GM19035 (cell line): ENCODE data around the gene NOXO1.
A peak's percentile ranks its signal among the peaks of the same experiment; 100 is the strongest.

Source experiments
- ATAC-seq: cut with Tn5 transposase; IDR thresholded peaks from one replicate; pipeline ENCODE4 v1.9.1; 2021; ENCODE audit not compliant: unreplicated experiment

NOXO1 gene

DNA sequence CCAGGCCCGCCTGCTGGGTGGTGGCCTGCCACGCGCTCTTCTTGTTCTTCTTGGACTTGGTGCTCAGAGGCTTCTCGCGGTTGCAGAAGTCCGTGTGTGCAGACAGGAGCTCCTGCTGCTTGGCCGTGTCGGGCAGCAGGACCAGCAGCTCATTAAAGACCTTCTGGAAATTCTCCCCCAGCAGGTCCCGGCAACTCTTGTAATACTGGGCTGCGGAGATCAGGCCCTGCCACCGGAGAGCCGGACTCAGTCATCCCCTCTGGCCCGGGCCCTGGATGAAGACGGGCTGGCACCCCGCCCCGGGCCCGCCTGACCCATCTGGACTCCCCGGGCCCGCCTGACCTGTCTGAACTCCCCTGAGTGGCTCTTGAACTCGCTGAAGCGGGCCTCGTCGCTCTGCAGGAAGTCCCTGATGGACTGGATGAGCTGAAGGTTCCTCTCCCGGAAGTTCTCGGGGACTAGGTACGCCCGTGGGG lies 17.1 kb upstream of the NOXO1 start:
- no peak for ATAC-seq

DNA sequence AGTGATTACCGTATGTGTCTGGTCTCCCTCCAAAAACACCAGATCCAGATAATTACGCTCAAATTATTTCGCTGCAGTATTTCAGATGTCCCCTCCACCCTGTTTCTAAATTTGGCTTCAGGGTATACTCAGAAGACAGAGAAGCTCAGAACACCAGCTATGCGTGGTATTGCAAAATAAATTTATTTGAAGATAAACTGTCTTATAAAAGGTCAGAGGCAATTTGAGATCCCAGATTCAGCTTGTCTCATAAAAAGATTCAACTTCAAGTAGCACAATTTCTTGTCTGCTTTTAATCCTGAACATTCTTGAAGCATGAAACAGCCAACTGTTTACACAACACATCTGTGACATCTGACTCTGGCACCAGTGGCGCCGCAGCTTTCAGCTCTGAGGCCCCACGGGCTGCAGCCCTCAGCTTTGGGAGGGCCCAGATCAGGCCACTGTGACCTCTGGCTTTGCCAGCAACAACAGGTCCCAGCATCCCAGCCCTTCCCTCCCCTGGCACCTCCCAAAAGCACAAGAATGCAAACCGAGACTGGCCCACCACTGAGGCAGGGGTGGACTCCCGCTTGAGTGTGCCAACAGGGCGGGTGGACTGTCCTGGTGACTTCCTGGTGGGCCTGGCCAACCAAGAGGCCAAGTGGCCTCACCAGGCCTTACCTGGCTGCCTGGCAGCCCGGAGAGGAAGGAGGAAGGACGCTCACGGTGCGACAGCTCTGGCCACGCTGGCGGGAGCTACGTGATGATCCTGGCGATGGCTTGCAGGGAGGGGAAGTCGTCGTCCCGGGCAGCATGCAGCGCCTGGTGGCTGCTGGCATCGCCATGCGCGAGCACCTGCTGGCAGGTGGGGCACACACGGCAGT lies 16.5 kb upstream of the NOXO1 start:
- ATAC-seq = no peak

DNA sequence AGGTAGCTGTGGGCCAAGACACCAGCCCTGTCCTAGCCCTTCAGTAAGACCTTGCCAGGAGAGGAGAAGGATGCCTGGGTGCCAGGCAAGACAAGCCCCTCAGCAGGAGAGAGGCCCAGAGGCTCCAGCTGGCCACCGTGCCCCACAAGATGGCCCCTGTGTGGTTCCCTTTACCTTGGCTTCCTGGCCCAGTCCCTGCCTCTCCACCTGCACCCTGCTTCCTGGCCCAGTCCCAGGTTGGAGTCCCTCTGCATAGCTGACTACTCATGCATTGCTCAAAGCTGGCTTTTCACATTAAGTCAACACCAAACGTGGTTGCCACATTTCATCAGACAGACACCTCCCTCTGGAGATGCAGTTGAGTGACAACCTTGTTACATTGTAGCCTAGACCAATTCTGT lies 12.5 kb upstream of the NOXO1 start:
- ATAC-seq = no peak

DNA sequence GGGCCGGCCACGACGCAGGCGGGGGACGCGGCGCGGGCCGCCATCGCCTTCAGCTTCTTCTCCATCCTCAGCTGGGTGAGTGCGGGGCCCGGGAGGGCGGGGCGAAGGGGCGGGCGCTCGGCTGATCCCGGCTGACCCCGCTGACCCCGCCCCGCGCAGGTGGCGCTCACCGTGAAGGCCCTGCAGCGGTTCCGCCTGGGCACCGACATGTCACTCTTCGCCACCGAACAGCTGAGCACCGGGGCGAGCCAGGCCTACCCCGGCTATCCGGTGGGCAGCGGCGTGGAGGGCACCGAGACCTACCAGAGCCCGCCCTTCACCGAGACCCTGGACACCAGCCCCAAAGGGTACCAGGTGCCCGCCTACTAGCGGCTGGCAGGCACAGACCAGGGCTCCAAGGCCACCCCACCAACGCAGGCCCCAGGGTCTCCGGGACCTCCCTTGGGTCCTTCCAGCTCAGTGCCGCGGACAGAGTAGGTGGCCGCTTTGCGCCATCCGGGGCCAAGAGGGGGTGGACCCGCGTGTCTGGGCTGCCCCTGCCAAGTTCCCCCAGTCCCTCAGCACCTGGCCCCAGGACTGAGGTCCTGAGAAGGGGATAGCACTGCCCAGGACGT lies 11.5 kb upstream of the NOXO1 start:
- no peak for ATAC-seq

DNA sequence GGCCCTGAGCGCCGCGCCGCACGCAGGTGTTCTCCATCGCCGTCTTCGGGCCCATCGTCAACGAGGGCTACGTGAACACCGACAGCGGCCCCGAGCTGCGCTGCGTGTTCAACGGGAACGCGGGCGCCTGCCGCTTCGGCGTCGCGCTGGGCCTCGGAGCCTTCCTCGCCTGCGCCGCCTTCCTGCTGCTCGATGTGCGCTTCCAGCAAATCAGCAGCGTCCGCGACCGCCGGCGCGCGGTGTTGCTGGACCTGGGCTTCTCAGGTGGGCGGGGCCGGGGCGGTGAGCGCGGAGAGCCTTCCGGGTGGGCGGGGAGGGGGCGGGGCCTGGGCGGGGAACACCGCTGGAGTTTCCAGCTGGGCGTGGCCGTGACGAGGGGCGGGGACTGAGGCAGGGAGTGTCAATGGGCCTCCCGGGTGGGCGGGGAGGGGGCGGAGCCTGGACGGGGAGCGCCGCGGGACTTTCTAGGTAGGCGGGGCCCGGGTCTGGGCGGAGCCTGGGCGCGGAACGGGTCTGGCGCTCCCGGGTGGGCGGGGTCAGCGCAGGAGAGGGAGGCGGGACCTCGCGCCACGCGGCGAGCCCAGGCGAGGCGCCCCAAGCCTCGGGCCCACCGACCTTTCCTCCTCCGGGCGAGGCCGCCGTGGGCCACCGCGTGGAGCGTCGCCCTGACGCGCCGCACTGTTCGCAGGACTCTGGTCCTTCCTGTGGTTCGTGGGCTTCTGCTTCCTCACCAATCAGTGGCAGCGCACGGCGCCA lies 10.9 kb upstream of the NOXO1 start:
- ATAC-seq = peak; percentile 46

DNA sequence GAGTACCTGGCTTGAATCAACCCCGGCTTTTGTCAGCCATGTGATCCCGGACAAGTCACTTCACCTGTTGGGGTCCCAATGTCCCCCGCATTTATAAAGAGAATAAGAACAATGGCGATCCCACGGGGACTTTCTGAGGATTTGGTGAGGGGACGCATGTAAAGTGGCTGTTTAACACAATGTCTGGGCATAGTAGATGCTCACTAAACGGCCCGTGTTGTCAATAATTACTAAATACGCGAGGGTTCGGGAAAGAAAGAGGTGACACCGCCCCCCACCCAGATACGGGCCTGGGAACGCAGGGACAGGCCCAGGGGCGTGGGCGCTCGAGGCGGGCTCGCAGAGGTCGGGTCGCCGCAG lies 10.3 kb upstream of the NOXO1 start:
- ATAC-seq = no peak

DNA sequence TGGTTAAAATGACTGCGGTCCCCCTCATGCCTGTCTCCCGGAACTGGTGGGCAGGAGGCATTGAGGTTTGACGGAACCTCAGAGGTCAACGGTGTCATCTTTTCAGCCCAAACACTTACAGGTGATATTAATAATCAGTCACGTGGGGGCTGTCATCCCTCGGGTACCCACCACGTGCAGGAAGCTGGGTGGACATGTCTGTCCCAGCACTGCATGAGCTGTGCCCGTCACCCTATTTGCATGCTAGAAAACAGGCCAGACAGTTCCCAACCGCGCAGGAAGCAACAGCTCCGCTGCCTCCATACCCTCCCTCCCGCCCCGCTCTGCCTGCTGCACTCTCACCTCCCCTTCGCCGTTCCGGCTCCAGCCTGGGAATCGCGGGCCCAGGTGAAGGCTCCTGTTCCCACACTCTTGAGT lies 9.9 kb upstream of the NOXO1 start:
- no peak for ATAC-seq

DNA sequence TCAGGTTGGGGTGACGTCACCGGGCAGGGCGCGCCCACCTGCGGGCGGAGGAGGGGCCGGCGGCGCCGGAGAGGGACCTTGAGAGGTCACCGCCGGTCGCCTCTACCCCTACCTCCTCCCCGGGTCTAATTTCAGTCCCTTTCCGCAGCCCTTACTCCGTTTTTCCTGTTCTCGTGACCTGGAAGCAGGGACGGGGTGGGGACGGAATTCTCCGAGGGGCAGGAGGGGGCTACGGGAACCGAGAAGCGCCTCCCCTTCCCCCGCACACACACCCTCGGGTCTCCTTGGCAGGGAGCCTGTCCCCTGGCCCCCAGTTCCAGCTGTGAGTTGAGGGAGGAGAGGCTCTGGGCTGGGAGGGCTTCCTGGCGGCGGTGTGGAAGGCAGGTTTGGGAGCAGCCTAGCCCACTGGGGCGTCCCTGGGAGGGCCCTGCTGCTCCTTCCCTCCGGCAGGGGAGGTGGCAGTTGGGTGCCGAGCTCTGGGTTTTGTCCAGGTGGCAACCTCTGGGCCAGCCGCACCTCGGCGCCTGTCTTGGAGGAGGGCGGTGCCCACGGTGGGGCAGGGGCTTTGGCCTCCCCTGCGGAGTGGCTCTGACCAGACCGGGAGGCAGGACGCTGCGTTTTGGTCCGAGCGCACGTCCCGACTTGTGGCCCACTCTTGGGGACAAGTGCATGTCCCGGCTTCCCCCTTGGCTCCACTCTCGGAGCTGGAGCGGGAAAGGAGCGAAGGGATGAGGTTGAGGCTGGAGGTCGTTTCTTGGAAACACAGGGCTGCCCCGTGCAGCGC lies 9.3 kb upstream of the NOXO1 start:
- no peak for ATAC-seq

DNA sequence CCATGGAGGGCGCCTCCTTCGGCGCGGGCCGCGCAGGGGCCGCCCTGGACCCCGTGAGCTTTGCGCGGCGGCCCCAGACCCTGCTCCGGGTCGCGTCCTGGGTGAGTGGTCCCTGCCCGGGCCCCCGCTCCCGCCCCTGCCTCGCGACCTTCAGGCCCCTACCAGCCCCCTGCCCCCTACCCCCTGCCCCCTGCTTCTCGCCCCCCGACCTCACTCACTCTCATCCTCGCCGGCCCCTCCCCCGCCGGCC lies 8.8 kb upstream of the NOXO1 start:
- ATAC-seq = no peak

DNA sequence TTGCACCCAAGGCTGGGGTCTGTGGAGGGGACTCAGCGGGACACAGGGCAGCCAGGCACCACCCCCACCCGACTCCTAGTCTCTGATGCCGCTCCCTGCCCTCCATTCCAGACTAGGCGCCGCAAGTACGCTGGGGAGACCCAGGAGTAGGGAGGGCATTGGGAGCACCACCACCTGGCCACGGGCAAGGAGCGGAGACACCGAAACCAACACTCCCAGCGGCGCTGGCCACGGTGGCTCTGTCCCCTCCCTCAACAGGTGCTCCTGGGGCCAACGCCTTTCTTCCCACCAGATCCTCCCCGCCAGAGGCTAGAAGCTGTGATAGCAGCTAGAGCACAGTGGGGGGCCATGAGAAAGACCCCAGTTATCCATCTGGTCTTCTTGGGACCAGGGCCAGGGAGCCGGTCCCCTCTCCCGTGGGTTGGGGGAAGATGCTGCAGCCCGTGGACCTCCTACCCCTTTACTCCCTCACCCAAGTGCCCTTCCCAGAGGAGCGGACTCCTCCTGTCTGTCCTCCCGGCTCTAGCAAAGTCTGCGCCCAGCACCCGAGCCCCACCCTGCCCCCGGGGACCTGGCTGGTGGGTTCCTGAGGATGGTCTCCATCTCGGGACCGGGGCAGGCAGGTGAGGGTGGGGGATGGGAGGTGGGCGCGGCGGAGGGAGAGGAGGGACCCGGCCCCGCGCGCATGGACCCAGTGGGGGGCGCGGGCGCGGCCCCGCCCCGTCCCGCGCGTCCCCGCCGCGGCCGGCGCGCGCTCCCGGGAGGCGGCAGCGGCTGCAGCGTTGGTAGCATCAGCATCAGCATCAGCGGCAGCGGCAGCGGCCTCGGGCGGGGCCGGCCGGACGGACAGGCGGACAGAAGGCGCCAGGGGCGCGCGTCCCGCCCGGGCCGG lies 8.2 kb upstream of the NOXO1 start, which contains the start of gene SYNGR3:
Gene SYNGR3 (plus strand): TSS at position 762 of the 892 bp plus-strand sequence. CDS start 133 bp downstream, outside the sequence.
- no peak for ATAC-seq

DNA sequence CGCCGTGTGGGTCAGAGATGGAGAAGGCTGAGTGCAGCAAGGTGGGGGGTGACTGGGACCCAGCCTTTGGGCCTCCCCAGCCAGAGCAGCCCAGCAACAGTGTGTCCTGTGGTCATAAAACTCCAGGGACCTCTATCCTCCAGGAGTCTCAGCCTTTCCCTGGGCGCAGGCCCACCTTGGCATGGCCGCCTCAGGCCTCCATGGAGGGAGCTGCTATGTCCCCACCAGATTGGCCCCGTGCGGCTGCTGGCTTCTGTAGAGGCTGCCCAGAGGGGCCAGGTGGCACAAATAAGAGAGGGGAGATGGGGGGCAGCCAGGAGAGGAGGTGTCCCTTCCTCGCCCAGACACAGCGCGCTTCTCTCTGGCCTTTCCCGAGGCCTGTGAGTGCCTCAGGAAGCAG lies 5.9 kb upstream of the NOXO1 start:
- ATAC-seq = no peak

DNA sequence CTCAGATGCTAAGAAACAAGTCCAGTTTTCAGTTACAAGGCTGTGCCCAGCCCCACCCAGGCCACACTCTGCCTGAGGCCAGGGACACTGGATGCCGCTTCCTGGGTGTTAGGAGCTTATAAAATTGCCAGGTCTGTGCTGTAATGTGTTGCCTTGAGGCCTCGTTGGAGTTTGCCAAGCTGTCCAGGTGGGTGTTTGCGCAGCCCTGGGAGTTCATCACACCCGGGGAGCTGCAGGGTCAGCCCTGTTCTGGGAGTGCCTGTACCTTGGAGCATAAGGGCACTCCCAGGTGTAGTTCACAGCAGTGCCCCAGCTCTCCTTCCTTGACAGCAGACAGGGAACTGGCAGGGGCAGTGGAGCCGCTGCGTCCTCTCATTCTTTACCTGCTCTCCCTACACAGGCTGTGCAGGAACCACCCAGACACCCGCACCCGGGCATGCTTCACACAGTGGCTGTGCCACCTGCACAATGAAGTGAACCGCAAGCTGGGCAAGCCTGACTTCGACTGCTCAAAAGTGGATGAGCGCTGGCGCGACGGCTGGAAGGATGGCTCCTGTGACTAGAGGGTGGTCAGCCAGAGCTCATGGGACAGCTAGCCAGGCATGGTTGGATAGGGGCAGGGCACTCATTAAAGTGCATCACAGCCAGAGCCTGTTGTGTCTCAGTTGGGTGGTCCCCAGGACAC lies 4.3 kb upstream of the NOXO1 start:
- no peak for ATAC-seq

DNA sequence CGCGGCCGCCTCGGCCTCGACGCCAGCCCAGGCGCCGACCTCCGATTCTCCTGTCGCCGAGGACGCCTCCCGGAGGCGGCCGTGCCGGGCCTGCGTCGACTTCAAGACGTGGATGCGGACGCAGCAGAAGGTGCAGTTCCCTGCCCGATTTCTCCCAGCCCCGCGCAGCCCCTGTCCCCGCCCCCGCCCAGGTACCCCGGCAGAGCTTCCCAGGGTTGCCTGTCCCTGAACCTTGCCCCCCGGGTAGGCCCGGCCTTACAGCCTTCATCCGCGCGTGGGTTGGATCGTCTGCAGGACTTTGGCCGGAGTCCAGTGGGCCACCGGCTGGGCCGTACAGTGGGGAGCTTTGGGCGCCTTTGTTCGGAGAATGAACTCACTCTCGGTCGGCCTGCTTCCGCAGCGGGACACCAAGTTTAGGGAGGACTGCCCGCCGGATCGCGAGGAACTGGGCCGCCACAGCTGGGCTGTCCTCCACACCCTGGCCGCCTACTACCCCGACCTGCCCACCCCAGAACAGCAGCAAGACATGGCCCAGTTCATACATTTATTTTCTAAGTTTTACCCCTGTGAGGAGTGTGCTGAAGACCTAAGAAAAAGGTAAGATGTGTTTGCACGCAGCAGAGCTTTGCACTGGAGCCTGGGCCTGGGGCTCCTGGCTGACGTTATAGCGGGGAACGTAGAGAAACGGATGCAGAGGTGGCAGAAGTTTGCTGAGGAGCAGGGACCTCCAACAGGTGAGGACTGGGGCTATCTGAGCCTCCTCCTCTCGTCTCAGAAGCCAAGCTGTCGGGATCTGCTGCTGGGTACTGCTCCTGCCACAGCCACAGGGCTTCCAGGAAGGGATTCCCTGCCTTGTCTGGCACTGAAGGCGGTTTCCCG lies 3.3 kb upstream of the NOXO1 start:
- ATAC-seq = peak; percentile 16

DNA sequence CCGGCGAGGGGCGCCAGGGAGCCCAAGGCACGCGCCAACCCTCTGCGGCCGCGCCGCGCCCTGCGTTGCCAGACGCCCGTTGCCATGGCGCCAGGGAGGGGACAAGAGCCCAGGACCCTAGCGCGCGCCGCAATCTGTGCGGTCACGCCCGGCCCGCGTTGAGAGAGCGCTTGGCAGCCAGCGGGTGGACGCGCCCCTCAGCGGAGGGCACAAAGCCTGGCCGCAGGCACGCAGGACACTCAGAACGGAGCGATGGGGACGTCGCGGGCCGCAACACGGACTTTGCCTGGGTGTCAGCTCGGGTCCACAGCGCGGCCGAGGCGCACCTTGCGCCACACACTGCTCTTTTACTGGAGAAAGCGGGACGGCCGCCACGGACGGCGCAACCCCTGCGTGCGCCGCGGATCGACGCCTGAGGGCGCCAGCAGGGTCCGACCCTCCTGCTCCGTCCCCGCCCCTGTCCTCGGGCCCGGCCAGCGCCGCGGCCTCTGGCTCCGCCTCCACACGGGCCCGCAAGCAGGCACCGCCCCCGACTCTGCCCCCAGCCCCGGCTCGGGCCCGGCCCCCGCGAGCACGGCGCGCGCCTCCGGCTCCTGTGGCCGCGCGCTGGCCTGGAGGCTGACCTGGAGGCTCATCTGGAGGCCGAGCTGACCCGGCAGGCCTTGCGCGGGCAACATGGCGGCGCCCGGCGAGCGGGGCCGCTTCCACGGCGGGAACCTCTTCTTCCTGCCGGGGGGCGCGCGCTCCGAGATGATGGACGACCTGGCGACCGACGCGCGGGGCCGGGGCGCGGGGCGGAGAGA lies 2.5 kb upstream of the NOXO1 start, which contains the start of gene GFER:
Gene GFER (plus strand): TSS at position 650 of the 803 bp plus-strand sequence. CDS start 26 bp downstream, at position 676.
- peak; percentile 86 for ATAC-seq

DNA sequence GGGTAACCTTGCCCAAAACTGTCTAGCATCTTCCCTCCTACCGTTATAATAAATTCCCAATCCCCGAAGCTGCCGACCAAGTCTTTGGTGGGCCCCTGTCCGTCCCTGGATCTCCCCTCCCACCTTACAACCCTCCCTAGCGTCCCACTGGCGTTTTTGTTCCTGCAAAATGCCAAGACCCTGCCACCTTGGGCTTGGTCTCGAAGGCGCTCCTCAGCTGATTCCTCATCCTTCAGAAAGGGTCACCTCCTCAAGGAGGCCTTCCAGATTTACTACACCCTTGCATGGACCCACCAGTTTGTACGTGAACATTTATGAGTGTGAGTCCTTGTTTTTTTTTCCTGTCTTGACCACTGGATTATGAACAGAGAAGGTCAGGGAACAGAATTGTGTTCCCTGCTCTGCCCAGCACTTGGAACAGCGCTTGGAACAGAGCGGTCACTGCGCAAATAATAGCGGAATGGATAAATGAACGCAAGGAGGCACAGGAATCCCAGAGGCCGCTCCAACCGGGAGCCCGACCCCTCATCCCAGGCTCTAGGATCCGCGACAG lies 1.8 kb upstream of the NOXO1 start:
- no peak for ATAC-seq

DNA sequence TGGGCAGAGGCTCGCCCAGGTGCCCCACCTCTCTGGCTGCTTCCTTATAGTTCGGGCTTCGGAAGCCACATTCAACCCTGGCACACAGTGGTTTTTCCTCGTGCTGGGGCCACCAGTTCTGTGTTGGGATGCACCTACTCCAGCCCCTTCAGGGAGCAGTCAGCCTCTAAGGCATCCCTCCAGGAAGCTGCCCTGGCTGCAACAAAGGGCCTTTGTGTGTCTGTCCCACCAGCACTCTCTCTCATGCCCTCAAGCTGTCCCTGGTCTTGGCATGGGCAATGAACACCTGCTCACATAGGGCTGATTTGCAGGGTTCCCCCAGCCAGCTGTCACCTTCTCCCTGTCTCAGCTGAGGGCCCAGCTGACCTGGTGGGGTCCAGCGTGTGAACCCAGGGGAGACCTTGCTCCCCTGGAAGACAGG lies 754 bp upstream of the NOXO1 start:
- ATAC-seq = no peak

DNA sequence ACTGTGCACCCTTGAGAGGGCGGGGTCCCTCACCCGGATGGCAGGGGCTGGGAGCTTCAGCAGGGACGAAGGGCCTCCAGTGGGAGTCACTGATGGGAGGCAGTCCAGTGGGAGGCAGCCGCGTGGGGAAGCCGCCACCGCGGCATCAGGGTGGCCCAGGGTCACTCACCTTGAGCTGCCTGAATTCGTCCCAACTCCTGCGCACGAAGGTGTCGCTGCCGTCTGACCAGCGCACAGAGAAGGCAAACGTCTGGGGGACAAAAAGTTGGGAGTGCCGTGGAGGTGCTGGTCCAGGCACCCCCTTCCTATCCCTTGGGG lies 540 bp downstream of the NOXO1 start:
- no peak for ATAC-seq
